ENCODE data around the gene DUSP28. TPM values are rescaled to one million over a fixed set of nuclear protein-coding genes. Genes with fewer than 3 reads are reported as not detected.

The DUSP28 gene
- total RNA-seq, 1 experiment from 2014 or later = 2.3 TPM

- no peak for TF ChIP-seq FOXP4 (CRISPR knock-in tag; IDR thresholded peaks at IDR 0.05)
- TF ChIP-seq ZNF416 (CRISPR knock-in tag; IDR thresholded peaks at IDR 0.05) = no peak
- no peak for TF ChIP-seq FOXP1 (CRISPR knock-in tag; IDR thresholded peaks at IDR 0.05; ENCODE audit: borderline replicate concordance)
- TF ChIP-seq USF2 (CRISPR knock-in tag; IDR thresholded peaks at IDR 0.05) = no peak
- no peak for TF ChIP-seq ZNF671 (CRISPR knock-in tag; IDR thresholded peaks at IDR 0.05)
- no peak for TF ChIP-seq ZNF425 (CRISPR knock-in tag; conservative IDR thresholded peaks at IDR 0.05)
- TF ChIP-seq ZMAT4 (CRISPR knock-in tag; IDR thresholded peaks at IDR 0.05) = no peak
- no peak for TF ChIP-seq E2F1 (CRISPR knock-in tag; IDR thresholded peaks at IDR 0.05)
- TF ChIP-seq ZNF121 (CRISPR knock-in tag; IDR thresholded peaks at IDR 0.05) = no peak
Measured at GRCh38 chr2:240589375-240589774, 29.2 kb downstream of the DUSP28 start (continued).

- no peaks in the 10 kb centered on the region for H3K9me3 Mint-ChIP-seq
- ATAC-seq (no peak), DNase-seq (ENCODE audit: low spot score) (no peak)
- 0 out of 2 replicates have a peak, but pooled peaks cover 2% of the 10 kb centered on the region for H3K36me3 Mint-ChIP-seq
- no peak overlapping the region for H3K27ac Mint-ChIP-seq
- TF ChIP-seq E2F4 (CRISPR knock-in tag; IDR thresholded peaks at IDR 0.05; ENCODE audit: borderline replicate concordance, low read depth) (no peak), CTCF (IDR thresholded peaks at IDR 0.05) (no peak)
- H3K4me3 Mint-ChIP-seq = no peak overlapping the region
- H3K4me1 Mint-ChIP-seq = peaks cover 19% of the 10 kb centered on the region
- ChIA-PET POLR2A (no interaction called here), CTCF (interaction anchor here (0.8 to 1.1 kb wide), 3 partner anchors 14 to 26 kb away, joined by 3 read pairs; no protein-coding TSS in a partner anchor)
- no peaks in the 10 kb centered on the region for H3K27me3 Mint-ChIP-seq (ENCODE audit: low read depth)
Measured at GRCh38 chr2:240589850-240590525, 29.8 kb downstream of the DUSP28 start.

- no peak overlapping the region for H3K27ac Mint-ChIP-seq
- ChIA-PET POLR2A (no interaction called here), CTCF (no interaction called here)
- H3K27me3 Mint-ChIP-seq (ENCODE audit: low read depth) = no peaks in the 10 kb centered on the region
- ATAC-seq (no peak), DNase-seq (ENCODE audit: low spot score) (no peak)
- no peaks in the 10 kb centered on the region for H3K9me3 Mint-ChIP-seq
- 0 out of 2 replicates have a peak, but pooled peaks cover 2% of the 10 kb centered on the region for H3K36me3 Mint-ChIP-seq
- H3K4me3 Mint-ChIP-seq = no peak overlapping the region
- H3K4me1 Mint-ChIP-seq = peaks cover 16% of the 10 kb centered on the region
- TF ChIP-seq ZNF263 (CRISPR knock-in tag; IDR thresholded peaks at IDR 0.05; ENCODE audit: low read depth) (no peak), ZNF416 (CRISPR knock-in tag; IDR thresholded peaks at IDR 0.05) (no peak), ATF1 (CRISPR knock-in tag; IDR thresholded peaks at IDR 0.05) (no peak), ETV6 (CRISPR knock-in tag; IDR thresholded peaks at IDR 0.05) (no peak), FOXP1 (CRISPR knock-in tag; IDR thresholded peaks at IDR 0.05; ENCODE audit: borderline replicate concordance) (no peak), ZBTB21 (CRISPR knock-in tag; IDR thresholded peaks at IDR 0.05; ENCODE audit: borderline replicate concordance) (no peak), ZNF396 (CRISPR knock-in tag; IDR thresholded peaks at IDR 0.05; ENCODE audit: borderline replicate concordance) (no peak), FOXJ3 (CRISPR knock-in tag; IDR thresholded peaks at IDR 0.05; ENCODE audit: borderline replicate concordance) (no peak), CTCF (IDR thresholded peaks at IDR 0.05) (no peak), NR1H2 (CRISPR knock-in tag; IDR thresholded peaks at IDR 0.05) (no peak), HMGA2 (CRISPR knock-in tag; IDR thresholded peaks at IDR 0.05) (no peak), TEAD1 (CRISPR knock-in tag; IDR thresholded peaks at IDR 0.05) (no peak), NFATC4 (CRISPR knock-in tag; IDR thresholded peaks at IDR 0.05) (no peak)
Measured at GRCh38 chr2:240590681-240591111, 30.5 kb downstream of the DUSP28 start.

Data from WTC11 (cell line).